Measurements from ENCODE around the gene CCDC3.
A peak's percentile ranks its signal among the peaks of the same experiment; 100 is the strongest.

Gene CCDC3

GRCh38 chr10:12960941-12961340 lies 40.6 kb downstream of the CCDC3 start:
- no peak for DNase-seq

- no peak for DNase-seq
Observed at GRCh38 chr10:12960334-12960898, 41.1 kb downstream of the CCDC3 start.

- no peak for DNase-seq
Observed at GRCh38 chr10:12958546-12959110, 42.9 kb downstream of the CCDC3 start.

GRCh38 chr10:12957081-12957480 lies 44.4 kb downstream of the CCDC3 start:
- no peak for DNase-seq

GRCh38 chr10:12954866-12955265 lies 46.6 kb downstream of the CCDC3 start:
- DNase-seq = no peak

- no peak for DNase-seq
Observed at GRCh38 chr10:12950583-12951128, 50.9 kb downstream of the CCDC3 start.

- DNase-seq = peak; percentile 3
Observed at GRCh38 chr10:12949248-12949647, 52.3 kb downstream of the CCDC3 start.

- no peak for DNase-seq
Observed at GRCh38 chr10:12947741-12948140, 53.8 kb downstream of the CCDC3 start.

GRCh38 chr10:12946372-12946771 lies 55.1 kb downstream of the CCDC3 start:
- DNase-seq = no peak

GRCh38 chr10:12945690-12946359 lies 55.7 kb downstream of the CCDC3 start:
- DNase-seq = no peak

GRCh38 chr10:12944931-12945330 lies 56.6 kb downstream of the CCDC3 start:
- DNase-seq = no peak

GRCh38 chr10:12943425-12943824 lies 58.1 kb downstream of the CCDC3 start:
- DNase-seq = no peak

GRCh38 chr10:12941966-12942365 lies 59.5 kb downstream of the CCDC3 start:
- DNase-seq = no peak

- DNase-seq = no peak
Observed at GRCh38 chr10:12940791-12941190, 60.7 kb downstream of the CCDC3 start.

GRCh38 chr10:12938271-12938670 lies 63.2 kb downstream of the CCDC3 start:
- no peak for DNase-seq

- no peak for DNase-seq
Observed at GRCh38 chr10:12937527-12937926, 64.0 kb downstream of the CCDC3 start.

- DNase-seq = no peak
Observed at GRCh38 chr10:12934777-12935176, 66.7 kb downstream of the CCDC3 start.

- DNase-seq = no peak
Observed at GRCh38 chr10:12929381-12929780, 72.1 kb downstream of the CCDC3 start.

GRCh38 chr10:12928571-12928970 lies 72.9 kb downstream of the CCDC3 start:
- no peak for DNase-seq

- DNase-seq = peak; percentile 29
Observed at GRCh38 chr10:12927896-12928295, 73.6 kb downstream of the CCDC3 start.

GRCh38 chr10:12925845-12926244 lies 75.7 kb downstream of the CCDC3 start:
- no peak for DNase-seq

GRCh38 chr10:12924911-12925310 lies 76.6 kb downstream of the CCDC3 start:
- DNase-seq = no peak

- no peak for DNase-seq
Observed at GRCh38 chr10:12922117-12922900, 79.2 kb downstream of the CCDC3 start.

GRCh38 chr10:12921163-12921562 lies 80.3 kb downstream of the CCDC3 start:
- no peak for DNase-seq
